H9 (cell line): ENCODE results near the gene RB1. TPM values are rescaled to one million over a fixed set of nuclear protein-coding genes. Genes with fewer than 3 reads are reported as not detected.

Experiments used
- DNase-seq: peaks from one replicate; pipeline ENCODE4 v3.0.0-alpha.2; 2017
- H2AFZ ChIP-seq: one replicate; pipeline ENCODE4 v1.6.1; 2013; ENCODE audit warnings: mild to moderate bottlenecking, low read length, control low read depth, moderate library complexity
- H2AK5ac ChIP-seq: 2 replicates; pipeline ENCODE4 v1.6.1; 2013; ENCODE audit warnings: low read length, control low read depth, mixed read lengths; ENCODE audit not compliant: insufficient read length
- H2BK120ac ChIP-seq: one replicate; pipeline ENCODE4 v1.6.1; 2013; ENCODE audit warnings: low read depth, mild to moderate bottlenecking, low read length, control low read depth, inconsistent platforms; ENCODE audit not compliant: poor library complexity, severe bottlenecking
- H2BK12ac ChIP-seq: 2 replicates; pipeline ENCODE4 v1.6.1; 2013; ENCODE audit warnings: low read length, control low read depth, mixed read lengths, low read depth; ENCODE audit not compliant: insufficient read length
- H2BK15ac ChIP-seq: 2 replicates; pipeline ENCODE4 v1.6.1; 2013; ENCODE audit warnings: low read depth, low read length, control low read depth
- H2BK20ac ChIP-seq: one replicate; pipeline ENCODE4 v1.6.1; 2013; ENCODE audit warnings: low read depth, mild to moderate bottlenecking, low read length, control low read depth, inconsistent platforms; ENCODE audit not compliant: poor library complexity, severe bottlenecking
- H2BK5ac ChIP-seq: 2 replicates; pipeline ENCODE4 v1.6.1; 2013; ENCODE audit warnings: low read length, control low read depth, mixed read lengths; ENCODE audit not compliant: insufficient read length
- H3K14ac ChIP-seq: 2 replicates; pipeline ENCODE4 v1.6.1; 2013; ENCODE audit warnings: low read length, control low read depth; ENCODE audit not compliant: insufficient read depth
- H3K18ac ChIP-seq: 2 replicates; pipeline ENCODE4 v1.6.1; 2013; ENCODE audit warnings: low read depth, mild to moderate bottlenecking, mixed read lengths, low read length, control low read depth; ENCODE audit not compliant: insufficient read length
- H3K23ac ChIP-seq: 2 replicates; pipeline ENCODE4 v1.6.1; 2013; ENCODE audit warnings: low read length, control low read depth, mixed read lengths, low read depth; ENCODE audit not compliant: insufficient read length
- H3K23me2 ChIP-seq: 2 replicates; pipeline ENCODE4 v1.6.1; 2013; ENCODE audit warnings: low read depth, mild to moderate bottlenecking, mixed read lengths, low read length, control low read depth; ENCODE audit not compliant: insufficient read length, poor library complexity, severe bottlenecking
- H3K27ac ChIP-seq: 2 replicates; pipeline ENCODE4 v1.5.1; 2013; ENCODE audit warnings: low read length, control low read depth, mixed read lengths, low read depth; ENCODE audit not compliant: insufficient read length
- H3K27me3 ChIP-seq: 2 replicates; pipeline ENCODE4 v1.6.1; 2013; ENCODE audit warnings: low read length, control low read depth, inconsistent platforms; ENCODE audit not compliant: insufficient read depth
- H3K4ac ChIP-seq: 2 replicates; pipeline ENCODE4 v1.6.1; 2013; ENCODE audit warnings: low read depth, mild to moderate bottlenecking, control low read depth, inconsistent platforms, low read length, moderate library complexity
- H3K4me1 ChIP-seq: 2 replicates; pipeline ENCODE4 v1.6.1; 2013; ENCODE audit warnings: low read length, control low read depth, inconsistent platforms; ENCODE audit not compliant: insufficient read depth
- H3K4me2 ChIP-seq: 2 replicates; pipeline ENCODE4 v1.6.1; 2013; ENCODE audit warnings: low read length, control low read depth, mixed read lengths; ENCODE audit not compliant: insufficient read length, insufficient read depth
- H3K56ac ChIP-seq: 2 replicates; pipeline ENCODE4 v1.6.1; 2013; ENCODE audit warnings: low read depth, mild to moderate bottlenecking, mixed read lengths, low read length, control low read depth; ENCODE audit not compliant: insufficient read length
- H3K79me1 ChIP-seq: 2 replicates; pipeline ENCODE4 v1.6.1; 2013; ENCODE audit warnings: low read depth, mild to moderate bottlenecking, moderate library complexity, low read length, control low read depth, inconsistent platforms; ENCODE audit not compliant: insufficient read depth, poor library complexity, severe bottlenecking
- H3K79me2 ChIP-seq: 2 replicates; pipeline ENCODE4 v1.6.1; 2013; ENCODE audit warnings: low read length, control low read depth, inconsistent platforms; ENCODE audit not compliant: insufficient read depth
- H3K9ac ChIP-seq: 2 replicates; pipeline ENCODE4 v1.6.1; 2013; ENCODE audit warnings: low read length, control low read depth, mixed read lengths; ENCODE audit not compliant: insufficient read length; ENCODE audit errors: extremely low read depth
- H3K9me3 ChIP-seq: one replicate; pipeline ENCODE4 v1.6.1; 2013; ENCODE audit warnings: low read depth, low read length, inconsistent platforms; ENCODE audit not compliant: control insufficient read depth
- H3T11ph ChIP-seq: one replicate; pipeline ENCODE4 v1.6.1; 2013; ENCODE audit warnings: mild to moderate bottlenecking, low read length, control low read depth, inconsistent platforms
- H4K20me1 ChIP-seq: one replicate; pipeline ENCODE4 v1.6.1; 2013; ENCODE audit not compliant: control insufficient read depth, insufficient read length, insufficient read depth
- H4K5ac ChIP-seq: 2 replicates; pipeline ENCODE4 v1.6.1; 2013; ENCODE audit warnings: low read depth, mild to moderate bottlenecking, mixed read lengths, low read length, control low read depth; ENCODE audit not compliant: insufficient read length
- H4K8ac ChIP-seq: replicated peaks from 2 replicates; pipeline ENCODE4 v1.6.1; 2013; ENCODE audit warnings: low read length, control low read depth, mixed read lengths, low read depth; ENCODE audit not compliant: insufficient read length
- H4K91ac ChIP-seq: 2 replicates; pipeline ENCODE4 v1.6.1; 2013; ENCODE audit warnings: low read depth, mild to moderate bottlenecking, moderate library complexity, mixed read lengths, low read length, control low read depth; ENCODE audit not compliant: insufficient read length
- H3K27ac Mint-ChIP-seq, 3 experiments: 2 replicates in 2 of 3; 3 replicates in 1 of 3; pipeline ENCODE4 v1.8.0; 2020 to 2021; ENCODE audit warnings: mixed read lengths in 3 of 3, mild to moderate bottlenecking in 1 of 3, moderate library complexity in 1 of 3
- H3K27me3 Mint-ChIP-seq: 2 replicates; pipeline ENCODE4 v1.8.0; 2021; ENCODE audit warnings: low read depth, mild to moderate bottlenecking, moderate library complexity, mixed read lengths
- H3K36me3 Mint-ChIP-seq, 3 experiments: 2 replicates in 2 of 3; 3 replicates in 1 of 3; pipeline ENCODE4 v1.8.0; 2020 to 2021; ENCODE audit warnings: low read depth in 3 of 3, mixed read lengths in 3 of 3; ENCODE audit not compliant: insufficient read depth in 1 of 3
- H3K4me1 Mint-ChIP-seq, 2 experiments: 2 replicates each; pipeline ENCODE4 v1.8.0; 2020; ENCODE audit warnings: mixed read lengths in 2 of 2
- H3K4me3 Mint-ChIP-seq, 2 experiments: 2 replicates in 1 of 2; 3 replicates in 1 of 2; pipeline ENCODE4 v1.8.0; 2020 to 2021; ENCODE audit warnings: mild to moderate bottlenecking in 2 of 2, mixed read lengths in 2 of 2, moderate library complexity in 1 of 2
- H3K9me3 Mint-ChIP-seq, 2 experiments: 2 replicates in 1 of 2; 3 replicates in 1 of 2; pipeline ENCODE4 v1.8.0; 2020; ENCODE audit warnings: mild to moderate bottlenecking in 2 of 2, mixed read lengths in 2 of 2, moderate library complexity in 1 of 2
- CTCF ChIP-seq: fragments of 200-600 bp; sonication (generic); conservative IDR thresholded peaks from 3 replicates; pipeline ENCODE4 v1.8.0; 2021; ENCODE audit warnings: antibody characterized with exemption, mild to moderate bottlenecking
- WGBS: extraction: QIAGEN DNeasy Blood & Tissue Kit; methylation state at CpG from one replicate; pipeline ENCODE4 v1.1.7; 2013; ENCODE audit warnings: missing lambda C conversion rate, low lambda C conversion rate, mixed read lengths; ENCODE audit not compliant: insufficient read length; ENCODE audit errors: extremely low coverage; 5-methylcytosine and 5-hydroxymethylcytosine counted together
- total RNA-seq: library from RNA; stranded (reverse); gene quantifications from 2 replicates; pipeline ENCODE4 v1.2.1, GENCODE V29; 2021

Gene RB1
- total RNA-seq, 1 experiment from 2014 or later, result 20.5 TPM

- no peak overlapping the region for H3K27ac Mint-ChIP-seq
- no peak overlapping the region for H2BK15ac ChIP-seq
- no CpG with 5 or more reads among the region's 2 CpGs for WGBS
- H3K9me3 Mint-ChIP-seq, result no peaks in the 10 kb centered on the region
- no peak overlapping the region for H3K9ac ChIP-seq
- no peak overlapping the region for H2BK20ac ChIP-seq
- no peaks in the 10 kb centered on the region for H3K9me3 ChIP-seq
- no peak overlapping the region for H4K5ac ChIP-seq
- no peak overlapping the region for H2AFZ ChIP-seq
- no peak for TF ChIP-seq CTCF
- no peak overlapping the region for H4K91ac ChIP-seq
- H3K4me1 ChIP-seq, result no peaks in the 10 kb centered on the region
- no peak overlapping the region for H2BK120ac ChIP-seq
- H3K36me3 Mint-ChIP-seq, result no peaks in the 10 kb centered on the region
- no peak overlapping the region for H2BK12ac ChIP-seq
- H2BK5ac ChIP-seq, result no peak overlapping the region
- no peak overlapping the region for H3K18ac ChIP-seq
- no peaks in the 10 kb centered on the region for H3K23me2 ChIP-seq
- no peaks in the 10 kb centered on the region for H3K27me3 ChIP-seq
- H3K56ac ChIP-seq, result no peak overlapping the region
- H3K79me2 ChIP-seq, result no peaks in the 10 kb centered on the region
- H3K23ac ChIP-seq, result no peak overlapping the region
- no peak overlapping the region for H3K4ac ChIP-seq
- no peaks in the 10 kb centered on the region for H4K20me1 ChIP-seq
- H3K79me1 ChIP-seq, result no peaks in the 10 kb centered on the region
- DNase-seq, result no peak
- no peaks in the 10 kb centered on the region for H3K4me1 Mint-ChIP-seq
- H3K14ac ChIP-seq, result no peak overlapping the region
- no peak overlapping the region for H3K4me2 ChIP-seq
- H3K27me3 Mint-ChIP-seq, result no peaks in the 10 kb centered on the region
- no peak overlapping the region for H3T11ph ChIP-seq
- H3K27ac ChIP-seq, result no peak overlapping the region
- no peak overlapping the region for H3K4me3 Mint-ChIP-seq
- no peak overlapping the region for H2AK5ac ChIP-seq
- H4K8ac ChIP-seq, result no peak overlapping the region
Measured at GRCh38 chr13:48403151-48403631, 99.6 kb downstream of the RB1 start.
